ENCODE results near the gene SPIN1. TPM values are rescaled to one million over a fixed set of nuclear protein-coding genes. Genes with fewer than 3 reads are reported as not detected.

Gene SPIN1
- total RNA-seq, 1 experiment from 2014 or later: 76.9 TPM

- ChIA-PET CTCF (no interaction called here), POLR2A (no interaction called here)
- no peak for ATAC-seq
- H3K36me3 ChIP-seq (ENCODE audit: control insufficient read depth, insufficient read depth, low read length): no peaks in the 10 kb centered on the region
- intact Hi-C loops (cut with micrococcal nuclease; ENCODE audit: unreplicated experiment): no loop called here
- no TSS peak for BruUV-seq (replicated peaks)
- H3K27me3 ChIP-seq (ENCODE audit: control insufficient read depth, insufficient read depth, low read length): no peaks in the 10 kb centered on the region
- H3K27ac ChIP-seq (ENCODE audit: low read length): no peak overlapping the region
- no peaks in the 10 kb centered on the region for H3K9me3 ChIP-seq (ENCODE audit: control insufficient read depth, insufficient read depth, low read depth, low read length)
- no peak for DNase-seq (ENCODE audit: low read depth, low spot score)
- TF ChIP-seq SIN3A (IDR thresholded peaks at IDR 0.05; ENCODE audit: borderline replicate concordance, insufficient read depth, low read depth, low read length) (no peak), REST (IDR thresholded peaks at IDR 0.05; ENCODE audit: insufficient read depth in 1 of 2, low read depth in 2 of 2, low read length in 1 of 2) (no peak), CTCF (IDR thresholded peaks at IDR 0.05) (no peak), TCF7L2 (IDR thresholded peaks at IDR 0.05; ENCODE audit: low read depth, low read length) (no peak), POLR2AphosphoS5 (IDR thresholded peaks at IDR 0.05; ENCODE audit: low read depth, low read length) (no peak)
- in situ Hi-C loops (cut with HindIII; ENCODE audit: low pct_unique_long_range_greater_than_20kb, low sequenced_read_pairs): no loop called here
- H3K4me1 ChIP-seq (ENCODE audit: control insufficient read depth, insufficient read depth, low read length): no peaks in the 10 kb centered on the region
- H3K4me3 ChIP-seq (ENCODE audit: low read depth in 2 of 2, low read length in 2 of 2): no peak overlapping the region
Observed at GRCh38 chr9:88497224-88497623, 109.0 kb downstream of the SPIN1 start.

- DNase-seq (ENCODE audit: low read depth, low spot score): no peak
- Histone ChIP-seq H3K9me3 (ENCODE audit: control insufficient read depth, insufficient read depth, low read depth, low read length) (no peaks in the 10 kb centered on the region), H3K27ac (ENCODE audit: low read length) (no peak overlapping the region), H3K36me3 (ENCODE audit: control insufficient read depth, insufficient read depth, low read length) (no peaks in the 10 kb centered on the region), H3K4me3 (ENCODE audit: low read depth in 2 of 2, low read length in 2 of 2) (no peak overlapping the region), H3K4me1 (ENCODE audit: control insufficient read depth, insufficient read depth, low read length) (no peaks in the 10 kb centered on the region), H3K27me3 (ENCODE audit: control insufficient read depth, insufficient read depth, low read length) (no peaks in the 10 kb centered on the region)
- no peak for TF ChIP-seq POLR2AphosphoS5 (IDR thresholded peaks at IDR 0.05; ENCODE audit: low read depth, low read length)
- TF ChIP-seq CTCF (IDR thresholded peaks at IDR 0.05): no peak
- no peak for TF ChIP-seq SIN3A (IDR thresholded peaks at IDR 0.05; ENCODE audit: borderline replicate concordance, insufficient read depth, low read depth, low read length)
- TF ChIP-seq REST (IDR thresholded peaks at IDR 0.05; ENCODE audit: insufficient read depth in 1 of 2, low read depth in 2 of 2, low read length in 1 of 2): no peak
- no peak for TF ChIP-seq TCF7L2 (IDR thresholded peaks at IDR 0.05; ENCODE audit: low read depth, low read length)
- intact Hi-C loops (cut with micrococcal nuclease; ENCODE audit: unreplicated experiment): no loop called here
- CTCF ChIA-PET: interaction anchor here (0.5 kb wide), 1 partner anchor 15 kb away, joined by 4 read pairs; no protein-coding TSS in a partner anchor
- in situ Hi-C loops (cut with HindIII; ENCODE audit: low pct_unique_long_range_greater_than_20kb, low sequenced_read_pairs): no loop called here
- POLR2A ChIA-PET: no interaction called here
- no peak for ATAC-seq
- BruUV-seq (replicated peaks): no TSS peak
Observed at GRCh38 chr9:88498880-88499279, 110.6 kb downstream of the SPIN1 start.
